ENCODE data around the gene LHX8.
"Not testable (repeated sequence)": the region's sequence is repeated elsewhere in the genome, so short reads cannot be mapped to it uniquely, and the experiment has no call there.

Gene LHX8

GRCh38 chr1:75174031-75174760 lies 40.0 kb downstream of the LHX8 start:
- Histone ChIP-seq H3K79me2 (ENCODE audit: insufficient read depth, low read length) (no peaks in the 10 kb centered on the region), H4K20me1 (ENCODE audit: insufficient read depth, low read length) (no peaks in the 10 kb centered on the region), H2AFZ (ENCODE audit: low read depth, low read length) (no peak overlapping the region), H3K27me3 (ENCODE audit: insufficient read depth, low read length, poor library complexity) (no peaks in the 10 kb centered on the region), H3K27ac (ENCODE audit: low read length) (no peak overlapping the region), H3K9ac (ENCODE audit: low read depth, low read length) (no peak overlapping the region), H3K4me2 (ENCODE audit: insufficient read depth, low read length) (no peak overlapping the region), H3K9me3 (ENCODE audit: insufficient read depth, low read length, severe bottlenecking) (no peaks in the 10 kb centered on the region), H3K36me3 (ENCODE audit: insufficient read depth, low read length) (no peaks in the 10 kb centered on the region), H3K4me1 (ENCODE audit: insufficient read depth, low read length) (no peaks in the 10 kb centered on the region), H3K4me3 (ENCODE audit: low read depth in 1 of 2, low read length in 2 of 2) (no peak overlapping the region)
- DNase-seq (no peak), ATAC-seq (ENCODE audit: insufficient read depth, low read depth) (no peak)
- no peak for TF ChIP-seq EZH2 (IDR thresholded peaks at IDR 0.05; ENCODE audit: borderline replicate concordance, low read depth, low read length, severe bottlenecking)
- no peak for TF ChIP-seq CTCF (IDR thresholded peaks at IDR 0.05; ENCODE audit: borderline replicate concordance, extremely low read depth, low read length, poor library complexity, severe bottlenecking)

- H2AFZ ChIP-seq (ENCODE audit: low read depth, low read length); H4K20me1 ChIP-seq (ENCODE audit: insufficient read depth, low read length); H3K4me3 ChIP-seq (ENCODE audit: low read depth in 1 of 2, low read length in 2 of 2); H3K9me3 ChIP-seq (ENCODE audit: insufficient read depth, low read length, severe bottlenecking); H3K9ac ChIP-seq (ENCODE audit: low read depth, low read length); H3K36me3 ChIP-seq (ENCODE audit: insufficient read depth, low read length); DNase-seq; H3K4me2 ChIP-seq (ENCODE audit: insufficient read depth, low read length); H3K27ac ChIP-seq (ENCODE audit: low read length); ATAC-seq (ENCODE audit: insufficient read depth, low read depth); H3K79me2 ChIP-seq (ENCODE audit: insufficient read depth, low read length); H3K4me1 ChIP-seq (ENCODE audit: insufficient read depth, low read length); H3K27me3 ChIP-seq (ENCODE audit: insufficient read depth, low read length, poor library complexity): not testable (repeated sequence)
Observed at GRCh38 chr1:75181214-75181955, 47.2 kb downstream of the LHX8 start.

GRCh38 chr1:75188892-75189291 lies 54.7 kb downstream of the LHX8 start:
- H4K20me1 ChIP-seq (ENCODE audit: insufficient read depth, low read length): no peaks in the 10 kb centered on the region
- no peaks in the 10 kb centered on the region for H3K27me3 ChIP-seq (ENCODE audit: insufficient read depth, low read length, poor library complexity)
- no peak overlapping the region for H3K9ac ChIP-seq (ENCODE audit: low read depth, low read length)
- H3K4me1 ChIP-seq (ENCODE audit: insufficient read depth, low read length): no peaks in the 10 kb centered on the region
- H3K4me3 ChIP-seq (ENCODE audit: low read depth in 1 of 2, low read length in 2 of 2): no peak overlapping the region
- no peak overlapping the region for H2AFZ ChIP-seq (ENCODE audit: low read depth, low read length)
- ATAC-seq (ENCODE audit: insufficient read depth, low read depth) (no peak), DNase-seq (no peak)
- H3K9me3 ChIP-seq (ENCODE audit: insufficient read depth, low read length, severe bottlenecking): no peaks in the 10 kb centered on the region
- no peaks in the 10 kb centered on the region for H3K79me2 ChIP-seq (ENCODE audit: insufficient read depth, low read length)
- H3K4me2 ChIP-seq (ENCODE audit: insufficient read depth, low read length): no peak overlapping the region
- H3K27ac ChIP-seq (ENCODE audit: low read length): no peak overlapping the region
- no peaks in the 10 kb centered on the region for H3K36me3 ChIP-seq (ENCODE audit: insufficient read depth, low read length)
- TF ChIP-seq EZH2 (IDR thresholded peaks at IDR 0.05; ENCODE audit: borderline replicate concordance, low read depth, low read length, severe bottlenecking): no peak
- no peak for TF ChIP-seq CTCF (IDR thresholded peaks at IDR 0.05; ENCODE audit: borderline replicate concordance, extremely low read depth, low read length, poor library complexity, severe bottlenecking)

- DNase-seq: no peak
- H3K79me2 ChIP-seq (ENCODE audit: insufficient read depth, low read length): no peaks in the 10 kb centered on the region
- H3K9me3 ChIP-seq (ENCODE audit: insufficient read depth, low read length, severe bottlenecking): no peaks in the 10 kb centered on the region
- ATAC-seq (ENCODE audit: insufficient read depth, low read depth): no peak
- no peaks in the 10 kb centered on the region for H3K27me3 ChIP-seq (ENCODE audit: insufficient read depth, low read length, poor library complexity)
- no peaks in the 10 kb centered on the region for H3K4me1 ChIP-seq (ENCODE audit: insufficient read depth, low read length)
- no peak overlapping the region for H2AFZ ChIP-seq (ENCODE audit: low read depth, low read length)
- H3K36me3 ChIP-seq (ENCODE audit: insufficient read depth, low read length): no peaks in the 10 kb centered on the region
- no peak overlapping the region for H3K27ac ChIP-seq (ENCODE audit: low read length)
- no peak for TF ChIP-seq CTCF (IDR thresholded peaks at IDR 0.05; ENCODE audit: borderline replicate concordance, extremely low read depth, low read length, poor library complexity, severe bottlenecking)
- no peak for TF ChIP-seq EZH2 (IDR thresholded peaks at IDR 0.05; ENCODE audit: borderline replicate concordance, low read depth, low read length, severe bottlenecking)
- H3K9ac ChIP-seq (ENCODE audit: low read depth, low read length): no peak overlapping the region
- no peak overlapping the region for H3K4me2 ChIP-seq (ENCODE audit: insufficient read depth, low read length)
- no peaks in the 10 kb centered on the region for H4K20me1 ChIP-seq (ENCODE audit: insufficient read depth, low read length)
- H3K4me3 ChIP-seq (ENCODE audit: low read depth in 1 of 2, low read length in 2 of 2): no peak overlapping the region
Observed at GRCh38 chr1:75198163-75198562, 64.0 kb downstream of the LHX8 start.

Measured in DND-41 (cell line).